ENCODE measurements around the gene CENPP.

- TF ChIP-seq GATA3 (IDR thresholded peaks at IDR 0.05; ENCODE audit: low read depth, low read length): no peak
- TF ChIP-seq GATA2 (IDR thresholded peaks at IDR 0.05; ENCODE audit: low read depth, low read length): no peak
Measured at GRCh38 chr9:92603990-92604389, 278.2 kb downstream of the CENPP start.

All from SH-SY5Y (cell line).